ENCODE results near the gene SNAI3. TPM values are rescaled to one million over a fixed set of nuclear protein-coding genes. Genes with fewer than 3 reads are reported as not detected.

The SNAI3 gene
- total RNA-seq, 1 donor from 2014 or later = 6.1 TPM

DNA sequence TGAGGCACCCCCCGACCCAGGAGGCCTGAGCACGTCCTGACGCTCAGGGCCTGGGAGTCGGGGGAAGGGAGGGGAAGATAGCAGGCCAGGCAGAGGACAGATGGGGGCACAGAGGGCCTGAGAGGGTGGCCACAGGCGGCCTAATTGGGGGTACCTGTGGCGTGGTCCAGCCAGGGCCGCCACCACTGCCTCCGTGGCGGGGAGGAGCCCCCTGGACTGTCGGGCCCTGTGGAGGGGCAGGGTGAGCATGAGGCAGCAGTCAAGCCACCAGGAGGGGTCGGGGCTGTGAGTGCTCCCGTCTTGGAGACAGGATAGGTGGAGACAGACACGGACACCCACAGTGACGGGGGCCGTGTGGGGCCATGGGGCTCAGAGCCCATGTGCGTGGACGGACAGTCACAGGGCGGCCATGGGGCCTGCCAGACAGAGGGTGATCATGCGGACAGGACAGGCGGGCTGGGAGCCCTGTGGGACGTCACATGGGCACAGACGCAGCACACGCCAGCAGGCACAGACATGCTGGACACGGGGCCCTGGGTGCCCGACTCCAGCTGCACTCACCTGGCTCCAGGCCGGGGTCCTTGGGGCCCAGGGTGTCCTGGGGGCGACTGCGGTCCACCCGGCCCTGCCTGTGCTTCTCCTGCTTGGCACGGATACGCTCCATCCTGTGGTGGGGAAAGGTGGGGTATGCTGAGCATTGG, 38.7 kb upstream of the SNAI3 start:
- Histone ChIP-seq H3K36me3 (peaks cover 85% of the 10 kb centered on the region), H3K4me3 (no peak overlapping the region), H3K27me3 (ENCODE audit: low read depth) (no peaks in the 10 kb centered on the region), H3K9me3 (no peaks in the 10 kb centered on the region), H3K27ac (no peak overlapping the region), H3K4me1 (no peaks in the 10 kb centered on the region)
- intact Hi-C loops (cut with DNase I) = no loop called here
- ATAC-seq (peak in 1 of 2 donors; percentile 2), DNase-seq (no peak)
- TF ChIP-seq, protein P1, sequence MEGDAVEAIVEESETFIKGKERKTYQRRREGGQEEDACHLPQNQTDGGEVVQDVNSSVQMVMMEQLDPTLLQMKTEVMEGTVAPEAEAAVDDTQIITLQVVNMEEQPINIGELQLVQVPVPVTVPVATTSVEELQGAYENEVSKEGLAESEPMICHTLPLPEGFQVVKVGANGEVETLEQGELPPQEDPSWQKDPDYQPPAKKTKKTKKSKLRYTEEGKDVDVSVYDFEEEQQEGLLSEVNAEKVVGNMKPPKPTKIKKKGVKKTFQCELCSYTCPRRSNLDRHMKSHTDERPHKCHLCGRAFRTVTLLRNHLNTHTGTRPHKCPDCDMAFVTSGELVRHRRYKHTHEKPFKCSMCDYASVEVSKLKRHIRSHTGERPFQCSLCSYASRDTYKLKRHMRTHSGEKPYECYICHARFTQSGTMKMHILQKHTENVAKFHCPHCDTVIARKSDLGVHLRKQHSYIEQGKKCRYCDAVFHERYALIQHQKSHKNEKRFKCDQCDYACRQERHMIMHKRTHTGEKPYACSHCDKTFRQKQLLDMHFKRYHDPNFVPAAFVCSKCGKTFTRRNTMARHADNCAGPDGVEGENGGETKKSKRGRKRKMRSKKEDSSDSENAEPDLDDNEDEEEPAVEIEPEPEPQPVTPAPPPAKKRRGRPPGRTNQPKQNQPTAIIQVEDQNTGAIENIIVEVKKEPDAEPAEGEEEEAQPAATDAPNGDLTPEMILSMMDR (IDR thresholded peaks at IDR 0.05) = no peak

DNA sequence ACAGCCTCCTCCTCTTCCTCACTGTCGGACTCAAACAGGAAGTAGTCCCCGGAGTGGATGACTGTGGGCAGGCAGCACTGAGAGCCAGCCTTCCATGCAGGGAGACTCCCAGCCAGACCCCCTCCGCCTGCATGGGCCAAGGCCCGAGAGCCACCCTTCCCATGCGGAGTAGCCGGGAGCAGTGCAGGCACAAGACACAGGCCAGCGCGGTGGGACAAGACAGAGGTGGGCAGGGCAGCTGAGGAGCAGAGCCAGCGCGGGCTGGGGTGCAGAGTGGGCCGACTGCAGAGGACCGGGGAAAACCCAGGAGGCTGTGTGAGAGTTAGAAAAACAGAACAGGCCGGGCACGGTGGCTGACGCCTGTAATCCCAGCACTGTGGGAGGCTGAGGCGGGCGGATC, 37.6 kb upstream of the SNAI3 start:
- TF ChIP-seq, protein P1 (IDR thresholded peaks at IDR 0.05) = no peak
- ATAC-seq = no peak
- intact Hi-C loops (cut with DNase I) = no loop called here
- Histone ChIP-seq H3K27ac (no peak overlapping the region), H3K4me3 (no peak overlapping the region), H3K27me3 (ENCODE audit: low read depth) (no peaks in the 10 kb centered on the region), H3K36me3 (peaks cover 93% of the 10 kb centered on the region), H3K4me1 (no peaks in the 10 kb centered on the region), H3K9me3 (no peaks in the 10 kb centered on the region)
- no peak for DNase-seq

DNA sequence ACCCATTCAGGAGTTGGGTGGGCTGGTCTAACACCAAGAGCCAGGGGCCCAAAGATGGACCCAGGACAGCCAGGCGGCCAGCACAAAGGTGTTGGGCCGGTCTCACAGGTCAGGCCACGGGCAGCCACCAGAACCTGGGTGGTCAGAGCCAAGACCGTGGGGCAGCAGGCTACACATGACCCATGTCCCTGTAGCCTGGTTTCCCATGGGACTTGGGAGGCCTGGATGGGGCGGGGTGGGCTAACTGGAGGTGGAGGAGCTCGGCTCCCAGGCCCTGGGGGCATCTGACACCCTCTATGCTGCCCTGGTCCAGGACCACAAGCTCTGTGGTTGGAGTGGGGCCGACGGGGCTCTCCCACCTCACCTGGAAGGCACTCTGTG, 37.2 kb upstream of the SNAI3 start:
- ATAC-seq (no peak), DNase-seq (no peak)
- intact Hi-C loops (cut with DNase I) = no loop called here
- peaks cover 97% of the 10 kb centered on the region for H3K36me3 ChIP-seq
- no peaks in the 10 kb centered on the region for H3K9me3 ChIP-seq
- H3K27ac ChIP-seq = no peak overlapping the region
- H3K4me1 ChIP-seq = no peaks in the 10 kb centered on the region
- TF ChIP-seq, protein P1 (IDR thresholded peaks at IDR 0.05) = no peak
- no peak overlapping the region for H3K4me3 ChIP-seq
- H3K27me3 ChIP-seq (ENCODE audit: low read depth) = no peaks in the 10 kb centered on the region

DNA sequence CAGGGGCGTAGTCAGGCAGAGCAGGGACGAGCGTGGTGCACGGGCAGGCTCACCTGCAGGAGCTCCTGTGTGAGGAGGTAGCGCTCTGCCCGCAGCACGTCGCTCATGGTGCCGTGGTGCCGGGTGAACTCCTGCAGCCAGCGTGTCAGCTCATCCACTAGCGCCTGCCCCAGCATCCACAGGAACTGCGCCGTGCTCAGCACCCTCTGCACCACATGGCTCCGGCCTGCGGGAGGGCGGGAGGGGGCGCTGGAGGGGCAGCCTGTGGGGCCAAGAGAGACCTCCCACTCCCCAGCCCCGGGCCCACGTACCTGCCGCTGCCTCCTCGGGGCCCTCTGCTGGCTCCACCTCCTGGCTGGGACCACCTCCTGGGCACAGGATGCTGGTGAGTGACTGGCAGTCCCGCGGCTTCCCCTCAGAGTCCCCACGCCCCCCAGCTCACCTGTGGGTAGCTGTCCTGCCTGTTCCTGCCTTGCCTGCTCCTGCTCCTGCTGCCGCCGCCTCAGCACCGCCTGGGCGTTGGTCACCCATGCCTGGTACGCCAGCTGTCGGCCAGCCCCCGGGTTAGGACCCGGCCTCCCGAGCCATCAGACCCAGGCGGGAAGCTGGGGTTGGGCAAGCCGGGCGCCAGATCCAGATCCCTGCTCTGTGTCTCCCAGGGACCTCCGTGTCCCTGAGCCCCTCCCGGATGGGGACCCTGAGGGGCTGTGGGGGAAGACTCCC, 36.6 kb upstream of the SNAI3 start:
- Histone ChIP-seq H3K36me3 (peaks cover 100% of the 10 kb centered on the region), H3K9me3 (no peaks in the 10 kb centered on the region), H3K4me1 (no peaks in the 10 kb centered on the region), H3K4me3 (no peak overlapping the region), H3K27ac (no peak overlapping the region), H3K27me3 (ENCODE audit: low read depth) (no peaks in the 10 kb centered on the region)
- TF ChIP-seq, protein P1 (IDR thresholded peaks at IDR 0.05) = no peak
- ATAC-seq (no peak), DNase-seq (no peak)
- intact Hi-C loops (cut with DNase I) = no loop called here

DNA sequence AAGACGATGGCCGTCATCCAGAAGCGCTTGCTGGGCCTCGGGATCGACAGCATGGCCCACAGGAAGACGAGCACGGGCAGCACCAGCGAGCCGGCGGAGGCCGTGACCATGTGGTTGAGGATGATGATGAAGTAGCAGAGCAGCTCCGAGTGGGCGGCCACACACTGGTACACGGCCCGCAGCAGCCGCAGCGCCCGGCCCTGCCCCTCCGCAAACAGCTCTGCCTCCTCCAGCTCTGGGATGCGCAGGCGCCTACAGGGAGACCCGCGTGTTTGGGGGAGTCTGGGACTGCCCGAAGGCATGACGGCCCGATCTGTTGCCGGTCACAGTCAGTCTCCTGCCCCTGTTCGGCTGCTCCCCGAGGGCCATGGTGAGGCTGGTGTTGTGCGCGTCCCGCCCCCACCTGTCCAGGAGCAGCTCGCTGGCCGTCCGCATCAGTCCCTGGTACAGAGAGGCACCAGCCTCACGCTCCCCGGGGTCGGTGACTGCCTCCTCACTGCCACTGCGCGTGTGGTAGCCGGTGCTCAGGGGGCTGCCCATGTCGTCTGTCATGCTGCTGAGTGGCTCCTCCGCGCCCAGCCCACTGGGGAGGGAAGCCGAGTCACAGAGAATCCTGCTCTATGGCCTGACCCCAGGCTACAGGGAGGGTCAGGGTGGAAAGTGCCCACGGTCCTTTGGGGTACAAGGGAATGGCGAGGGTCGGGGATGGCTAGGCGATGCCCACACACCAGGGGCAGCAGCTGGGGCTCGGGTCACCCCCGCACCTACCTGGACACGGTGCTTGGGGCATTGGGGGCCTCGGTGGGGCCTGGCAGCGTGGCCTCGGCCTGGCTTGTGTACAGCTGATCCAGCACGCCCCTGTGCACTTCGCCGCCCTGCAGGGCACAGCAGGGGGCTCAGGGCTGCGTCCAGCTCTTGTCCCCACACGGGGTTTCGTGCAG, 35.8 kb upstream of the SNAI3 start:
- TF ChIP-seq, protein P1 (IDR thresholded peaks at IDR 0.05) = no peak
- peaks cover 100% of the 10 kb centered on the region for H3K36me3 ChIP-seq
- H3K9me3 ChIP-seq = no peaks in the 10 kb centered on the region
- intact Hi-C loops (cut with DNase I) = no loop called here
- no peaks in the 10 kb centered on the region for H3K4me1 ChIP-seq
- H3K27me3 ChIP-seq (ENCODE audit: low read depth) = no peaks in the 10 kb centered on the region
- no peak overlapping the region for H3K4me3 ChIP-seq
- ATAC-seq (no peak), DNase-seq (no peak)
- H3K27ac ChIP-seq = no peak overlapping the region
